ENCODE data around the gene ALDOB.

The ALDOB gene

GRCh38 chr9:101429736-101430135 lies 5.8 kb downstream of the ALDOB start:
- CTCF ChIA-PET, result interaction anchor here (1.2 to 2.3 kb wide), 3 partner anchors 10 to 29 kb away, joined by 3 to 5 read pairs (median 4); no protein-coding TSS in a partner anchor

GRCh38 chr9:101428909-101429308 lies 6.7 kb downstream of the ALDOB start:
- Histone ChIP-seq H3K36me3 (ENCODE audit: control insufficient read depth in 2 of 2, insufficient read depth in 1 of 2, low read length in 2 of 2) (no peaks in the 10 kb centered on the region), H3K4me3 (ENCODE audit: low read depth, low read length) (no peak overlapping the region), H3K4me1 (ENCODE audit: control insufficient read depth, insufficient read depth, low read length) (no peaks in the 10 kb centered on the region), H3K27ac (ENCODE audit: extremely low read depth, low read depth, low read length) (no peak overlapping the region), H3K9me3 (ENCODE audit: control insufficient read depth, insufficient read depth, low read depth, low read length) (no peaks in the 10 kb centered on the region)
- ChIA-PET POLR2A (no interaction called here), CTCF (interaction anchor here (1.2 to 2.3 kb wide), 3 partner anchors 9 to 30 kb away, joined by 3 to 5 read pairs (median 4); no protein-coding TSS in a partner anchor)
- TF ChIP-seq ZNF521 (tag by site-specific recombination; IDR thresholded peaks at IDR 0.05) (no peak), ZNF48 (tag by site-specific recombination; IDR thresholded peaks at IDR 0.05) (no peak), ZNF148 (tag by site-specific recombination; IDR thresholded peaks at IDR 0.05; ENCODE audit: borderline replicate concordance) (no peak), ZNF2 (tag by site-specific recombination; IDR thresholded peaks at IDR 0.05) (no peak), ZNF433 (tag by site-specific recombination; IDR thresholded peaks at IDR 0.05; ENCODE audit: low read depth) (no peak), ZNF221 (tag by site-specific recombination; IDR thresholded peaks at IDR 0.05; ENCODE audit: borderline replicate concordance) (no peak), ZNF157 (tag by site-specific recombination; IDR thresholded peaks at IDR 0.05) (no peak), ZNF670 (tag by site-specific recombination; IDR thresholded peaks at IDR 0.05; ENCODE audit: low read depth) (no peak), ZNF654 (tag by site-specific recombination; IDR thresholded peaks at IDR 0.05; ENCODE audit: low read depth) (no peak), ZBTB44 (tag by site-specific recombination; IDR thresholded peaks at IDR 0.05) (no peak), ZNF169 (tag by site-specific recombination; IDR thresholded peaks at IDR 0.05) (no peak), ZNF843 (tag by site-specific recombination; IDR thresholded peaks at IDR 0.05) (no peak), PATZ1 (tag by site-specific recombination; IDR thresholded peaks at IDR 0.05) (no peak), IKZF3 (tag by site-specific recombination; IDR thresholded peaks at IDR 0.05) (no peak), ZNF549 (tag by site-specific recombination; IDR thresholded peaks at IDR 0.05) (no peak)

More at GRCh38 chr9:101429736-101430135, 5.8 kb downstream of the ALDOB start:
- no peaks in the 10 kb centered on the region for H3K4me1 ChIP-seq (ENCODE audit: control insufficient read depth, insufficient read depth, low read length)
- no peaks in the 10 kb centered on the region for H3K36me3 ChIP-seq (ENCODE audit: control insufficient read depth in 2 of 2, insufficient read depth in 1 of 2, low read length in 2 of 2)
- no peaks in the 10 kb centered on the region for H3K9me3 ChIP-seq (ENCODE audit: control insufficient read depth, insufficient read depth, low read depth, low read length)
- H3K4me3 ChIP-seq (ENCODE audit: low read depth, low read length), result no peak overlapping the region
- no peak overlapping the region for H3K27ac ChIP-seq (ENCODE audit: extremely low read depth, low read depth, low read length)
- POLR2A ChIA-PET, result no interaction called here
- TF ChIP-seq BCL11A (tag by site-specific recombination; IDR thresholded peaks at IDR 0.05; ENCODE audit: low read depth), result no peak
- TF ChIP-seq ZNF404 (tag by site-specific recombination; IDR thresholded peaks at IDR 0.05), result no peak
- TF ChIP-seq ZNF843 (tag by site-specific recombination; IDR thresholded peaks at IDR 0.05), result no peak
- no peak for TF ChIP-seq ZNF10 (tag by site-specific recombination; IDR thresholded peaks at IDR 0.05)
- TF ChIP-seq ZNF416 (tag by site-specific recombination; IDR thresholded peaks at IDR 0.05), result no peak
- TF ChIP-seq ZNF175 (tag by site-specific recombination; IDR thresholded peaks at IDR 0.05), result no peak
- no peak for TF ChIP-seq GLIS2 (tag by site-specific recombination; IDR thresholded peaks at IDR 0.05)
- no peak for TF ChIP-seq KLF9 (tag by site-specific recombination; IDR thresholded peaks at IDR 0.05; ENCODE audit: low read depth)
- TF ChIP-seq ZNF354C (tag by site-specific recombination; IDR thresholded peaks at IDR 0.05; ENCODE audit: borderline replicate concordance, low read depth), result no peak
- TF ChIP-seq ZNF768 (tag by site-specific recombination; IDR thresholded peaks at IDR 0.05), result no peak
- no peak for TF ChIP-seq ZBTB11 (tag by site-specific recombination; conservative IDR thresholded peaks at IDR 0.05; ENCODE audit: low read depth)
- TF ChIP-seq ZNF214 (tag by site-specific recombination; IDR thresholded peaks at IDR 0.05; ENCODE audit: borderline replicate concordance), result no peak
- no peak for TF ChIP-seq ZNF16 (tag by site-specific recombination; IDR thresholded peaks at IDR 0.05; ENCODE audit: low read depth)
- TF ChIP-seq ZNF658 (tag by site-specific recombination; IDR thresholded peaks at IDR 0.05), result no peak
- TF ChIP-seq ZNF529 (tag by site-specific recombination; IDR thresholded peaks at IDR 0.05; ENCODE audit: insufficient replicate concordance), result no peak
- no peak for TF ChIP-seq ZNF202 (tag by site-specific recombination; IDR thresholded peaks at IDR 0.05; ENCODE audit: borderline replicate concordance)
- TF ChIP-seq ZNF626 (tag by site-specific recombination; IDR thresholded peaks at IDR 0.05), result no peak
- TF ChIP-seq ZNF248 (tag by site-specific recombination; IDR thresholded peaks at IDR 0.05), result no peak
- TF ChIP-seq HOXC10 (CRISPR knock-in tag; IDR thresholded peaks at IDR 0.05), result no peak
- TF ChIP-seq ZNF560 (tag by site-specific recombination; IDR thresholded peaks at IDR 0.05; ENCODE audit: borderline replicate concordance), result no peak

Measured in HEK293 (cell line).